GM23338 (cell line): ENCODE data around the gene FHIT. TPM values are rescaled to one million over a fixed set of nuclear protein-coding genes. Genes with fewer than 3 reads are reported as not detected.

Experiments used
- ATAC-seq: fragments of 200-7000 bp; cut with Tn5 transposase; 3 replicates; pipeline ENCODE4 v1.9.1; 2020
- DNase-seq: peaks from one replicate; pipeline ENCODE4 v3.0.0-alpha.2; 2015; ENCODE audit warnings: low spot score
- H2AFZ ChIP-seq: fragments of 200-600 bp; sonication (generic); 2 replicates; pipeline ENCODE4 v1.8.0; 2016; ENCODE audit warnings: antibody characterized with exemption, mild to moderate bottlenecking, moderate library complexity
- H3F3A ChIP-seq: fragments of 200-600 bp; sonication (generic); replicated peaks from 2 replicates; pipeline ENCODE4 v1.8.0; 2017; ENCODE audit warnings: antibody characterized with exemption, mixed run types, low read depth
- H3K27ac ChIP-seq: fragments of 200-600 bp; sonication (generic); 2 replicates; pipeline ENCODE4 v1.6.1; 2016; ENCODE audit warnings: low read depth
- H3K27me3 ChIP-seq: fragments of 200-600 bp; sonication (generic); 2 replicates; pipeline ENCODE4 v1.8.0; 2016; ENCODE audit warnings: mild to moderate bottlenecking, mixed run types, moderate library complexity; ENCODE audit not compliant: insufficient read depth
- H3K36me3 ChIP-seq: fragments of 200-600 bp; sonication (generic); 2 replicates; pipeline ENCODE4 v1.8.0; 2016; ENCODE audit warnings: mild to moderate bottlenecking; ENCODE audit not compliant: insufficient read depth
- H3K4me1 ChIP-seq: fragments of 200-600 bp; sonication (generic); 2 replicates; pipeline ENCODE4 v1.8.0; 2016; ENCODE audit warnings: mild to moderate bottlenecking, moderate library complexity; ENCODE audit not compliant: insufficient read depth
- H3K4me2 ChIP-seq: fragments of 200-600 bp; sonication (generic); 2 replicates; pipeline ENCODE4 v1.7.1; 2017; ENCODE audit warnings: mixed run types
- H3K4me3 ChIP-seq: fragments of 200-600 bp; sonication (generic); 2 replicates; pipeline ENCODE4 v1.6.1; 2016; ENCODE audit warnings: mixed run types
- H3K79me2 ChIP-seq: fragments of 200-600 bp; sonication (generic); replicated peaks from 2 replicates; pipeline ENCODE4 v1.8.0; 2017; ENCODE audit warnings: mild to moderate bottlenecking; ENCODE audit not compliant: insufficient read depth
- H3K9me2 ChIP-seq: fragments of 200-600 bp; sonication (generic); 2 replicates; pipeline ENCODE4 v1.8.0; 2017; ENCODE audit not compliant: insufficient read depth
- H4K20me1 ChIP-seq: fragments of 200-600 bp; sonication (generic); replicated peaks from 2 replicates; pipeline ENCODE4 v1.8.0; 2017; ENCODE audit warnings: mild to moderate bottlenecking; ENCODE audit not compliant: insufficient read depth
- H3K27ac Mint-ChIP-seq: 2 replicates; pipeline ENCODE4 v1.8.0; 2020; ENCODE audit warnings: inconsistent platforms, mild to moderate bottlenecking, moderate library complexity, mixed read lengths
- H3K27me3 Mint-ChIP-seq: 3 replicates; pipeline ENCODE4 v1.8.0; 2022; ENCODE audit warnings: low read depth, mild to moderate bottlenecking, moderate library complexity, mixed read lengths, inconsistent platforms; ENCODE audit not compliant: insufficient read depth, poor library complexity
- H3K36me3 Mint-ChIP-seq: 3 replicates; pipeline ENCODE4 v1.8.0; 2021; ENCODE audit warnings: low read depth, mild to moderate bottlenecking, inconsistent platforms, moderate library complexity, mixed read lengths
- H3K4me1 Mint-ChIP-seq: 3 replicates; pipeline ENCODE4 v1.8.0; 2020; ENCODE audit warnings: mild to moderate bottlenecking, inconsistent platforms, mixed read lengths
- H3K4me3 Mint-ChIP-seq: 3 replicates; pipeline ENCODE4 v1.8.0; 2021; ENCODE audit warnings: moderate library complexity, mild to moderate bottlenecking, inconsistent platforms, mixed read lengths
- H3K9me3 Mint-ChIP-seq: 3 replicates; pipeline ENCODE4 v1.8.0; 2020; ENCODE audit warnings: moderate library complexity, mild to moderate bottlenecking, inconsistent platforms, mixed read lengths
- CREB1 ChIP-seq: fragments of 250-450 bp; sonication (Bioruptor Pico); IDR thresholded peaks from 2 replicates; pipeline ENCODE4 v1.5.0; 2020; ENCODE audit warnings: low read depth, mild to moderate bottlenecking, moderate library complexity
- EZH2 ChIP-seq: fragments of 200-600 bp; sonication (generic); IDR thresholded peaks from one replicate; pipeline ENCODE4 v1.8.0; 2017; ENCODE audit warnings: antibody characterized with exemption, mild to moderate bottlenecking, low read depth; ENCODE audit not compliant: unreplicated experiment
- EZH2phosphoT487 ChIP-seq: fragments of 200-600 bp; sonication (generic); IDR thresholded peaks from one replicate; pipeline ENCODE4 v1.8.1; 2018; ENCODE audit warnings: antibody characterized with exemption; ENCODE audit not compliant: unreplicated experiment
- JUNB ChIP-seq: IDR thresholded peaks from one replicate; pipeline ENCODE4 v1.6.1; 2016; ENCODE audit warnings: antibody characterized with exemption; ENCODE audit not compliant: unreplicated experiment
- NANOG ChIP-seq: IDR thresholded peaks from 2 replicates; pipeline ENCODE4 v1.6.1; 2016; ENCODE audit warnings: antibody characterized with exemption, borderline replicate concordance
- POLR2AphosphoS5 ChIP-seq: IDR thresholded peaks from 2 replicates; pipeline ENCODE4 v1.6.1; 2016; ENCODE audit warnings: antibody characterized with exemption, low read depth
- STAT1 ChIP-seq: IDR thresholded peaks from one replicate; pipeline ENCODE4 v1.6.1; 2016; ENCODE audit warnings: antibody characterized with exemption; ENCODE audit not compliant: unreplicated experiment
- ZNF114 ChIP-seq: fragments of 250-450 bp; sonication (Bioruptor Pico); IDR thresholded peaks from 2 replicates; pipeline ENCODE4 v1.5.0; 2020; ENCODE audit warnings: mild to moderate bottlenecking, moderate library complexity
- ZNF331 ChIP-seq: fragments of 250-450 bp; sonication (Bioruptor Pico); IDR thresholded peaks from 2 replicates; pipeline ENCODE4 v1.5.0; 2020; ENCODE audit warnings: low read depth, mild to moderate bottlenecking, moderate library complexity
- polyA plus RNA-seq: library from polyadenylated mRNA; unstranded; fragments of >200 nt; fragmentation: Nextera tagmentation; extraction: Ambion mirVana; gene quantifications from 2 replicates; pipeline ENCODE4 v1.2.1, GENCODE V29; 2016
- total RNA-seq: library from RNA; depleted of rRNA; stranded (reverse); fragments of >200 nt; shearing (Covaris generic); gene quantifications from 2 replicates; pipeline ENCODE4 v1.2.3, GENCODE V29; 2014
- TF ChIP-seq, protein P1 (sequence below), 2 experiments: fragments of 200-600 bp in 1 of 2; sonication (generic) in 1 of 2; conservative IDR thresholded peaks; 2 replicates each; pipeline versions ENCODE4 v1.5.1 to v1.6.1; 2016 to 2017; ENCODE audit warnings: antibody characterized with exemption in 2 of 2, low read depth in 2 of 2, mild to moderate bottlenecking in 2 of 2, moderate library complexity in 1 of 2
- TF ChIP-seq, protein P2 (sequence below): fragments of 250-450 bp; sonication (Bioruptor Pico); IDR thresholded peaks from 2 replicates; pipeline ENCODE4 v1.5.0; 2020; ENCODE audit warnings: mild to moderate bottlenecking, moderate library complexity
- TF ChIP-seq, protein P3 (sequence below): IDR thresholded peaks from 2 replicates; pipeline ENCODE4 v1.6.1; 2016; ENCODE audit warnings: antibody characterized with exemption

Gene FHIT
- total and polyA plus RNA-seq, 2 experiments from 2014 or later, result 3.0 to 8.3 TPM

DNA sequence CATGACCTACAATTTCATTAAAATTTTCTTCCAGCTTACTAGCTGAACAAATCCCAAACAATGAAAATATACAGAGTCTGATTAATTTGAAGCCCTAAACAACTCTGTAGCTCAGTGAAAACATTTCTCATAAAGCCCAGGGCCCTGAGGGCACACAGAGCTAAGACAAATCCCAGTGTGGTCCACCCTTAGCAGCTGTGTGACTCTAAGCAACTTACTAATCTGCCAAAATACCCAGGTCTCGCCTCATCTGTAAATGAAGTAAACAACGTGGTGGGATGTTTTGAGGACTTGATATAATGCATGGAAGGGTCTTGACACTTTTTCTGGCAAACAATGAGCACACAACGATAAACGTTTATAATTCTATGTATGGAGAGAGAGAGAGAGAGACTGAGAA, 158.4 kb downstream of the FHIT start (continued):
- TF ChIP-seq, protein P1, sequence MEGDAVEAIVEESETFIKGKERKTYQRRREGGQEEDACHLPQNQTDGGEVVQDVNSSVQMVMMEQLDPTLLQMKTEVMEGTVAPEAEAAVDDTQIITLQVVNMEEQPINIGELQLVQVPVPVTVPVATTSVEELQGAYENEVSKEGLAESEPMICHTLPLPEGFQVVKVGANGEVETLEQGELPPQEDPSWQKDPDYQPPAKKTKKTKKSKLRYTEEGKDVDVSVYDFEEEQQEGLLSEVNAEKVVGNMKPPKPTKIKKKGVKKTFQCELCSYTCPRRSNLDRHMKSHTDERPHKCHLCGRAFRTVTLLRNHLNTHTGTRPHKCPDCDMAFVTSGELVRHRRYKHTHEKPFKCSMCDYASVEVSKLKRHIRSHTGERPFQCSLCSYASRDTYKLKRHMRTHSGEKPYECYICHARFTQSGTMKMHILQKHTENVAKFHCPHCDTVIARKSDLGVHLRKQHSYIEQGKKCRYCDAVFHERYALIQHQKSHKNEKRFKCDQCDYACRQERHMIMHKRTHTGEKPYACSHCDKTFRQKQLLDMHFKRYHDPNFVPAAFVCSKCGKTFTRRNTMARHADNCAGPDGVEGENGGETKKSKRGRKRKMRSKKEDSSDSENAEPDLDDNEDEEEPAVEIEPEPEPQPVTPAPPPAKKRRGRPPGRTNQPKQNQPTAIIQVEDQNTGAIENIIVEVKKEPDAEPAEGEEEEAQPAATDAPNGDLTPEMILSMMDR (conservative IDR thresholded peaks at IDR 0.05; ENCODE audit: low read depth in 2 of 2), result no peak
- no peak for TF ChIP-seq STAT1
- no peak for TF ChIP-seq POLR2AphosphoS5
- no peak for TF ChIP-seq NANOG
- no peak for TF ChIP-seq ZNF114 (CRISPR knock-in tag)

DNA sequence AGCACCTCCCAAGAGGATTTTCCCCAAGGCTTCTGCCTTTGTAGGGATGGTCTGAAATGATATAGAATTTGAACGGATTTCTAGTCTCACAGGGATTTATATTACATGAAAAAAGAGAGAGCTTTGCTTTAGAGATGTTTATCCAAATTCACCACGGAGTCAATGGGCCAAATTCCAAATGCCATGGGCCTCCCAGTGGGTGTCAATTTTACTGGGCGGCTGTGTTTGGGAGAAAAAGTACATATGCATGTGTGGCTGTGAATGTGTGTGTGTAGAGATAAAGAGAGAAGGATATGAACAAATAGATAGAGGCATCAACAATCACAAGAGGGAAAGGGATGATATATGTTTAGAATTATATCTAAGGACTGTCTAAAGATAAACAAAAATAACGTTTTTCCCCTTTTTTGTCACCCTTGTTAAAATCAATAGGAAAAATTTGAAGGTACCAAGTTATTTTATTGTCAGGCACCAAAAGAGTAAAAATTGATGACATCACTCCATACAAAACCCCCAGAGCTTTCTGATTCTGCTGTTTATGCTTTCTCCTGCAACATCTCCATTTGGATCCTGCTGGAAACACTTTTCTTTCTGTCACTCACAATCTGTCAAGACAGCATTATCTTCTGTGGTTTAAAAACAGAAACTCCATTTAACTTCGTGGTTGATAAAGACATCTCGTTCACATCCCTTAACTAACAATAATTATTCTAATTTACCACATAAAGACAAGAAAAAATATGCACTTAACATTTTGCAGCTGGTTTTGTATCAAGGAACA, 160.7 kb downstream of the FHIT start:
- no peaks in the 10 kb centered on the region for H3K9me3 Mint-ChIP-seq
- H3K27me3 Mint-ChIP-seq, result peaks cover 2% of the 10 kb centered on the region
- Histone ChIP-seq H4K20me1 (no peaks in the 10 kb centered on the region), H3K36me3 (no peaks in the 10 kb centered on the region), H3K79me2 (no peaks in the 10 kb centered on the region), H3K27me3 (no peaks in the 10 kb centered on the region), H3K4me1 (peaks cover 5% of the 10 kb centered on the region), H3K9me2 (no peaks in the 10 kb centered on the region), H3K4me2 (no peak overlapping the region), H3F3A (no peaks in the 10 kb centered on the region), H3K4me3 (no peak overlapping the region), H3K27ac (no peak overlapping the region), H2AFZ (no peak overlapping the region)
- no peak overlapping the region for H3K4me3 Mint-ChIP-seq
- H3K27ac Mint-ChIP-seq, result no peak overlapping the region
- peaks cover 16% of the 10 kb centered on the region for H3K4me1 Mint-ChIP-seq
- ATAC-seq (no peak), DNase-seq (no peak)
- no peaks in the 10 kb centered on the region for H3K36me3 Mint-ChIP-seq
- TF ChIP-seq STAT1 (no peak), ZNF331 (no peak), JUNB (no peak), CREB1 (CRISPR knock-in tag) (no peak), POLR2AphosphoS5 (no peak), NANOG (no peak), ZNF114 (CRISPR knock-in tag) (no peak), EZH2phosphoT487 (no peak), EZH2 (no peak)
- TF ChIP-seq, protein P2, sequence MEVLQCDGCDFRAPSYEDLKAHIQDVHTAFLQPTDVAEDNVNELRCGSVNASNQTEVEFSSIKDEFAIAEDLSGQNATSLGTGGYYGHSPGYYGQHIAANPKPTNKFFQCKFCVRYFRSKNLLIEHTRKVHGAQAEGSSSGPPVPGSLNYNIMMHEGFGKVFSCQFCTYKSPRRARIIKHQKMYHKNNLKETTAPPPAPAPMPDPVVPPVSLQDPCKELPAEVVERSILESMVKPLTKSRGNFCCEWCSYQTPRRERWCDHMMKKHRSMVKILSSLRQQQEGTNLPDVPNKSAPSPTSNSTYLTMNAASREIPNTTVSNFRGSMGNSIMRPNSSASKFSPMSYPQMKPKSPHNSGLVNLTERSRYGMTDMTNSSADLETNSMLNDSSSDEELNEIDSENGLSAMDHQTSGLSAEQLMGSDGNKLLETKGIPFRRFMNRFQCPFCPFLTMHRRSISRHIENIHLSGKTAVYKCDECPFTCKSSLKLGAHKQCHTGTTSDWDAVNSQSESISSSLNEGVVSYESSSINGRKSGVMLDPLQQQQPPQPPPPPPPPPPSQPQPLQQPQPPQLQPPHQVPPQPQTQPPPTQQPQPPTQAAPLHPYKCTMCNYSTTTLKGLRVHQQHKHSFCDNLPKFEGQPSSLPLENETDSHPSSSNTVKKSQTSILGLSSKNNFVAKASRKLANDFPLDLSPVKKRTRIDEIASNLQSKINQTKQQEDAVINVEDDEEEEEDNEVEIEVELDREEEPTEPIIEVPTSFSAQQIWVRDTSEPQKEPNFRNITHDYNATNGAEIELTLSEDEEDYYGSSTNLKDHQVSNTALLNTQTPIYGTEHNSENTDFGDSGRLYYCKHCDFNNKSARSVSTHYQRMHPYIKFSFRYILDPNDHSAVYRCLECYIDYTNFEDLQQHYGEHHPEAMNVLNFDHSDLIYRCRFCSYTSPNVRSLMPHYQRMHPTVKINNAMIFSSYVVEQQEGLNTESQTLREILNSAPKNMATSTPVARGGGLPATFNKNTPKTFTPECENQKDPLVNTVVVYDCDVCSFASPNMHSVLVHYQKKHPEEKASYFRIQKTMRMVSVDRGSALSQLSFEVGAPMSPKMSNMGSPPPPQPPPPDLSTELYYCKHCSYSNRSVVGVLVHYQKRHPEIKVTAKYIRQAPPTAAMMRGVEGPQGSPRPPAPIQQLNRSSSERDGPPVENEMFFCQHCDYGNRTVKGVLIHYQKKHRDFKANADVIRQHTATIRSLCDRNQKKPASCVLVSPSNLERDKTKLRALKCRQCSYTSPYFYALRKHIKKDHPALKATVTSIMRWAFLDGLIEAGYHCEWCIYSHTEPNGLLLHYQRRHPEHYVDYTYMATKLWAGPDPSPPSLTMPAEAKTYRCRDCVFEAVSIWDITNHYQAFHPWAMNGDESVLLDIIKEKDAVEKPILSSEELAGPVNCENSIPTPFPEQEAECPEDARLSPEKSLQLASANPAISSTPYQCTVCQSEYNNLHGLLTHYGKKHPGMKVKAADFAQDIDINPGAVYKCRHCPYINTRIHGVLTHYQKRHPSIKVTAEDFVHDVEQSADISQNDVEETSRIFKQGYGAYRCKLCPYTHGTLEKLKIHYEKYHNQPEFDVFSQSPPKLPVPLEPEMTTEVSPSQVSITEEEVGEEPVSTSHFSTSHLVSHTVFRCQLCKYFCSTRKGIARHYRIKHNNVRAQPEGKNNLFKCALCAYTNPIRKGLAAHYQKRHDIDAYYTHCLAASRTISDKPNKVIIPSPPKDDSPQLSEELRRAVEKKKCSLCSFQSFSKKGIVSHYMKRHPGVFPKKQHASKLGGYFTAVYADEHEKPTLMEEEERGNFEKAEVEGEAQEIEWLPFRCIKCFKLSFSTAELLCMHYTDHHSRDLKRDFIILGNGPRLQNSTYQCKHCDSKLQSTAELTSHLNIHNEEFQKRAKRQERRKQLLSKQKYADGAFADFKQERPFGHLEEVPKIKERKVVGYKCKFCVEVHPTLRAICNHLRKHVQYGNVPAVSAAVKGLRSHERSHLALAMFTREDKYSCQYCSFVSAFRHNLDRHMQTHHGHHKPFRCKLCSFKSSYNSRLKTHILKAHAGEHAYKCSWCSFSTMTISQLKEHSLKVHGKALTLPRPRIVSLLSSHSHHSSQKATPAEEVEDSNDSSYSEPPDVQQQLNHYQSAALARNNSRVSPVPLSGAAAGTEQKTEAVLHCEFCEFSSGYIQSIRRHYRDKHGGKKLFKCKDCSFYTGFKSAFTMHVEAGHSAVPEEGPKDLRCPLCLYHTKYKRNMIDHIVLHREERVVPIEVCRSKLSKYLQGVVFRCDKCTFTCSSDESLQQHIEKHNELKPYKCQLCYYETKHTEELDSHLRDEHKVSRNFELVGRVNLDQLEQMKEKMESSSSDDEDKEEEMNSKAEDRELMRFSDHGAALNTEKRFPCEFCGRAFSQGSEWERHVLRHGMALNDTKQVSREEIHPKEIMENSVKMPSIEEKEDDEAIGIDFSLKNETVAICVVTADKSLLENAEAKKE, result no peak
- TF ChIP-seq, protein P3, sequence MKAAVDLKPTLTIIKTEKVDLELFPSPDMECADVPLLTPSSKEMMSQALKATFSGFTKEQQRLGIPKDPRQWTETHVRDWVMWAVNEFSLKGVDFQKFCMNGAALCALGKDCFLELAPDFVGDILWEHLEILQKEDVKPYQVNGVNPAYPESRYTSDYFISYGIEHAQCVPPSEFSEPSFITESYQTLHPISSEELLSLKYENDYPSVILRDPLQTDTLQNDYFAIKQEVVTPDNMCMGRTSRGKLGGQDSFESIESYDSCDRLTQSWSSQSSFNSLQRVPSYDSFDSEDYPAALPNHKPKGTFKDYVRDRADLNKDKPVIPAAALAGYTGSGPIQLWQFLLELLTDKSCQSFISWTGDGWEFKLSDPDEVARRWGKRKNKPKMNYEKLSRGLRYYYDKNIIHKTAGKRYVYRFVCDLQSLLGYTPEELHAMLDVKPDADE, result no peak
- TF ChIP-seq, protein P1 (conservative IDR thresholded peaks at IDR 0.05; ENCODE audit: low read depth in 2 of 2), result no peak
